Measurements from ENCODE around the gene CDH23.

The CDH23 gene

GRCh38 chr10:71739358-71739900 is 342.7 kb downstream of the CDH23 start:
- no peak for DNase-seq (ENCODE audit: low read depth, low spot score)
- in situ Hi-C loops (cut with HindIII; ENCODE audit: low sequenced_read_pairs), result no loop called here
- TF ChIP-seq, protein P1, sequence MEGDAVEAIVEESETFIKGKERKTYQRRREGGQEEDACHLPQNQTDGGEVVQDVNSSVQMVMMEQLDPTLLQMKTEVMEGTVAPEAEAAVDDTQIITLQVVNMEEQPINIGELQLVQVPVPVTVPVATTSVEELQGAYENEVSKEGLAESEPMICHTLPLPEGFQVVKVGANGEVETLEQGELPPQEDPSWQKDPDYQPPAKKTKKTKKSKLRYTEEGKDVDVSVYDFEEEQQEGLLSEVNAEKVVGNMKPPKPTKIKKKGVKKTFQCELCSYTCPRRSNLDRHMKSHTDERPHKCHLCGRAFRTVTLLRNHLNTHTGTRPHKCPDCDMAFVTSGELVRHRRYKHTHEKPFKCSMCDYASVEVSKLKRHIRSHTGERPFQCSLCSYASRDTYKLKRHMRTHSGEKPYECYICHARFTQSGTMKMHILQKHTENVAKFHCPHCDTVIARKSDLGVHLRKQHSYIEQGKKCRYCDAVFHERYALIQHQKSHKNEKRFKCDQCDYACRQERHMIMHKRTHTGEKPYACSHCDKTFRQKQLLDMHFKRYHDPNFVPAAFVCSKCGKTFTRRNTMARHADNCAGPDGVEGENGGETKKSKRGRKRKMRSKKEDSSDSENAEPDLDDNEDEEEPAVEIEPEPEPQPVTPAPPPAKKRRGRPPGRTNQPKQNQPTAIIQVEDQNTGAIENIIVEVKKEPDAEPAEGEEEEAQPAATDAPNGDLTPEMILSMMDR (IDR thresholded peaks at IDR 0.05; ENCODE audit: low read depth, low read length), result no peak
- no peak overlapping the region for H3K4me3 ChIP-seq (ENCODE audit: low read depth, low read length)

GRCh38 chr10:71740069-71740653 is 343.4 kb downstream of the CDH23 start:
- in situ Hi-C loops (cut with HindIII; ENCODE audit: low sequenced_read_pairs), result no loop called here
- H3K4me3 ChIP-seq (ENCODE audit: low read depth, low read length), result no peak overlapping the region
- no peak for DNase-seq (ENCODE audit: low read depth, low spot score)
- TF ChIP-seq, protein P1 (IDR thresholded peaks at IDR 0.05; ENCODE audit: low read depth, low read length), result no peak

- TF ChIP-seq, protein P1 (IDR thresholded peaks at IDR 0.05; ENCODE audit: low read depth, low read length), result no peak
- DNase-seq (ENCODE audit: low read depth, low spot score), result no peak
- no peak overlapping the region for H3K4me3 ChIP-seq (ENCODE audit: low read depth, low read length)
- in situ Hi-C loops (cut with HindIII; ENCODE audit: low sequenced_read_pairs), result no loop called here
Measured at GRCh38 chr10:71741029-71741428, 344.3 kb downstream of the CDH23 start.

DNA sequence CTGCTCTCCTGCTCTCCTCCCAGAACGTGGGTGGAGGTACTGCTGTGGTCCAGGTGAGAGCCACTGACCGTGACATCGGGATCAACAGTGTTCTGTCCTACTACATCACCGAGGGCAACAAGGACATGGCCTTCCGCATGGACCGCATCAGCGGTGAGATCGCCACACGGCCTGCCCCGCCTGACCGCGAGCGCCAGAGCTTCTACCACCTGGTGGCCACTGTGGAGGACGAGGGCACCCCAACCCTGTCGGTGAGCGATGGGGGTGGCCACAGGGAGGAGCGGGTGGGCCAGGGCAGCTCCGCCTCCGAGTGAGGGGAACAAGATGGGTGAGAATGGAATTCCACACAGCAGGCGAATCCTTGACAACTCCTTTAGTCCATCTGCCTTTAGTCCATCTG is 345.0 kb downstream of the CDH23 start:
- TF ChIP-seq, protein P1 (IDR thresholded peaks at IDR 0.05; ENCODE audit: low read depth, low read length), result no peak
- no peak overlapping the region for H3K4me3 ChIP-seq (ENCODE audit: low read depth, low read length)
- in situ Hi-C loops (cut with HindIII; ENCODE audit: low sequenced_read_pairs), result no loop called here
- DNase-seq (ENCODE audit: low read depth, low spot score), result no peak

GRCh38 chr10:71742301-71743088 is 345.8 kb downstream of the CDH23 start:
- no peak for DNase-seq (ENCODE audit: low read depth, low spot score)
- TF ChIP-seq, protein P1 (IDR thresholded peaks at IDR 0.05; ENCODE audit: low read depth, low read length), result no peak

DNA sequence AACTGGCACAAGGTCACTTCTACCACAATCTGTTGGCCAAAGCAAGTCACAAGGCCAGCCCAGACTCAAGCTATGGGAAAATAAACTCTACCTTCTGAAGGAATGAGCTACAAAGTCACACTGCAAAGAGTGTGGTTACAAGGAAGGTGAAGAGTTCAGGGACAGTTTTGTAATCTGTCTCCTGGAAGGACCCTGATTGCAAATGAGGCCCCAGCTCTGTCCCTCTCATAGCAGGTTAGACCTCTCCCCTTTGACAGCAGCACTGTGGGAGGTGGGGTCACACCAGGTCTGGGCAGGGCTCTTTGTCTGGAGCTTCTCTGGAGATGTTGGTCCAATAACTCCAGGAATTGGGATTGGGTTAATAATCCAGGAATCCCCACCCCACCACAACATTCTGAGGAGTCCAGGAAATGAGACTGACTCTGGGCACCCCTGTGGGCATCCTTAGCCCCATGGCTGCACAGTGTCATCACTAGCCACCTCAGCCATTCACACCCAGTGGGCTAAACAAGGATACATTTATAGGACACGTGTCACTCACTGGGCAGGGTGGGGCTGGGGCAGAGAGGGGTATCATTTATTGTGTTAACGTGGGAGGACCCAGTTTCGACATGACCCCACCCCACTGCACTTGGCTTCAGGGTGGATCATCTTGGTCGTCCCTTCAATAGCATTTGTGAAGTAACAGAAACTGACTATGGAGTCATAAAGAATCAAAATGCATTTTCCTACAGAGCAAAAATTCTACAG is 346.5 kb downstream of the CDH23 start:
- H3K4me3 ChIP-seq (ENCODE audit: low read depth, low read length), result no peak overlapping the region
- DNase-seq (ENCODE audit: low read depth, low spot score), result no peak
- in situ Hi-C loops (cut with HindIII; ENCODE audit: low sequenced_read_pairs), result no loop called here
- TF ChIP-seq, protein P1 (IDR thresholded peaks at IDR 0.05; ENCODE audit: low read depth, low read length), result no peak

More at GRCh38 chr10:71742301-71743088, 345.8 kb downstream of the CDH23 start:
- H3K4me3 ChIP-seq (ENCODE audit: low read depth, low read length), result no peak overlapping the region
- in situ Hi-C loops (cut with HindIII; ENCODE audit: low sequenced_read_pairs), result no loop called here

Measured in astrocyte of the spinal cord (primary cell).